Pancreas (tissue), 10 donors: ENCODE results near the gene RAPGEF3. TPM values are rescaled to one million over a fixed set of nuclear protein-coding genes. Genes with fewer than 3 reads are reported as not detected.

ENCODE experiments used
- ATAC-seq, 4 donors: fragments of 200-7000 bp; cut with Tn5 transposase; one replicate each; pipeline versions ENCODE4 v1.8.0 to v1.9.1; 2020; ENCODE audit warnings: mild to moderate bottlenecking in 4 of 4, moderate library complexity in 4 of 4
- DNase-seq, 6 donors: peaks; one replicate each; pipeline ENCODE4 v3.0.0-alpha.2; 2020
- FAIRE-seq: peaks from 2 replicates; lab custom pipeline; 2012; peaks lifted over from hg19 to GRCh38; lab: Jason Lieb, UNC
- H3K27ac ChIP-seq, 4 donors: fragments of 200-600 bp; sonication (generic); 1 replicate in 3 of 4; 2 replicates in 1 of 4; pipeline versions ENCODE4 v1.5.0 to v1.8.0; 2020
- H3K27me3 ChIP-seq, 4 donors: fragments of 200-600 bp; one replicate each; pipeline ENCODE4 v1.8.0; 2021
- H3K36me3 ChIP-seq, 3 donors: fragments of 200-600 bp; sonication (generic) in 1 of 3; one replicate each; pipeline versions ENCODE4 v1.5.0 to v1.8.0; 2020 to 2021
- H3K4me1 ChIP-seq, 3 donors: fragments of 200-600 bp; one replicate each; pipeline ENCODE4 v1.8.0; 2021
- H3K4me3 ChIP-seq, 4 donors: fragments of 200-600 bp; sonication (generic) in 2 of 4; one replicate each; pipeline versions ENCODE4 v1.5.0 to v1.8.0; 2020 to 2021
- H3K9me3 ChIP-seq, 4 donors: fragments of 200-600 bp; one replicate each; pipeline ENCODE4 v1.8.0; 2021
- CTCF ChIP-seq, 4 donors: fragments of 200-600 bp; sonication (generic) in 3 of 4; IDR thresholded peaks; one replicate each; pipeline versions ENCODE4 v1.5.0 to v1.8.0; 2021; ENCODE audit warnings: antibody characterized with exemption in 4 of 4
- WGBS, 2 donors: extraction: QIAGEN DNeasy Blood & Tissue Kit; methylation state at CpG; one replicate each; pipeline ENCODE4 v1.1.7; 2013; 5-methylcytosine and 5-hydroxymethylcytosine counted together
- intact Hi-C, 3 donors: fragments of 100-400 bp; cut with DNase I; formaldehyde crosslinking; loops; one replicate each; pipeline versions ENCODE4 v1.11.1 to v1.14.2; 2022
- polyA plus RNA-seq, 2 donors: library from polyadenylated mRNA; stranded (reverse); fragments of 200-250 nt; gene quantifications; one replicate each; pipeline ENCODE4 v1.2.3, GENCODE V29; 2013
- total RNA-seq, 6 donors: library from RNA; stranded (reverse); fragmentation: NEBNext Ultra II Directional in 4 of 6; extraction: Animal tissue kit (Norgen Biotek cat#: 25700) in 4 of 6; gene quantifications; one replicate each; pipeline versions ENCODE4 v1.2.1 to v1.2.4, GENCODE V29; 2021 to 2023
- donor health status: healthy with polysubstance abuse.
- donor health status: DM: no; HTN: no; CAD: no; lungs with moderate emphysema.
- donor health status: DM: no; HTN: no; CAD: no.
- donor health status: control.
- donor health status: control.
- donor health status: Bipolar disorder and iron deficiency.
- donor health status: DM: yes; HTN: yes; CAD: no.
- donor health status: DM: no; HTN: no; CAD: no.
- donor health status: DM: no; HTN: no; CAD: no.
- donor health status: DM: yes; HTN: yes; CAD: no.

RAPGEF3 gene
- total and polyA plus RNA-seq, 8 donors = 2.5 to 54.4 (median 5.5) TPM

GRCh38 chr12:47730341-47730744 lies 28.3 kb downstream of the RAPGEF3 start:
- DNase-seq (peak in 5 of 6 donors; percentile 55 to 68 (median 64)), FAIRE-seq (no peak), ATAC-seq (peak; percentile 78 to 90 (median 85))
- H3K4me1 ChIP-seq = peaks cover 10 to 18% (median 17%) of the 10 kb centered on the region in 3 donors
- intact Hi-C loops = no loop called here
- H3K9me3 ChIP-seq = no peaks in the 10 kb centered on the region
- no peaks in the 10 kb centered on the region for H3K27me3 ChIP-seq
- 11 to 13% methylated on average over 8 of the region's 8 CpGs for WGBS, 2 donors
- peak overlapping the region; percentile 2 to 50 (median 26) for H3K27ac ChIP-seq
- no peak overlapping the region for H3K4me3 ChIP-seq
- no peak for TF ChIP-seq CTCF (IDR thresholded peaks at IDR 0.05)
- H3K36me3 ChIP-seq = no peaks in the 10 kb centered on the region

GRCh38 chr12:47729233-47729632 lies 29.4 kb downstream of the RAPGEF3 start:
- no peak for TF ChIP-seq CTCF (IDR thresholded peaks at IDR 0.05)

GRCh38 chr12:47725893-47726292 lies 32.8 kb downstream of the RAPGEF3 start:
- intact Hi-C loops = no loop called here

More at GRCh38 chr12:47729233-47729632, 29.4 kb downstream of the RAPGEF3 start:
- DNase-seq = peak in 1 of 6 donors; percentile 27
- no peaks in the 10 kb centered on the region for H3K9me3 ChIP-seq
- peaks cover 10 to 18% (median 17%) of the 10 kb centered on the region in 3 donors for H3K4me1 ChIP-seq
- H3K27me3 ChIP-seq = no peaks in the 10 kb centered on the region
- no peaks in the 10 kb centered on the region for H3K36me3 ChIP-seq
- peak in 2 of 4 donors; percentile 10 to 20 for ATAC-seq
- no peak overlapping the region for H3K4me3 ChIP-seq
- WGBS, 2 donors = 68 to 73% methylated on average over 3 of the region's 3 CpGs
- intact Hi-C loops = no loop called here
- FAIRE-seq = no peak
- H3K27ac ChIP-seq = no peak overlapping the region

GRCh38 chr12:47725091-47725772 lies 33.4 kb downstream of the RAPGEF3 start, which contains the start of gene ENDOU:
Gene ENDOU, minus strand, starts transcription at chr12:47725490. Its CDS starts 77 bp downstream, at chr12:47725413.
- FAIRE-seq = no peak
- peaks cover 3 to 9% (median 6%) of the 10 kb centered on the region in 3 donors for H3K4me1 ChIP-seq
- H3K36me3 ChIP-seq = no peaks in the 10 kb centered on the region
- no peak for TF ChIP-seq CTCF (IDR thresholded peaks at IDR 0.05)
- no peak within 1 kb of the TSS for H3K4me3 ChIP-seq
- ATAC-seq = no peak
- no peak within 1 kb of the TSS for H3K27ac ChIP-seq
- no peak for DNase-seq
- no peaks in the 10 kb centered on the region for H3K9me3 ChIP-seq
- intact Hi-C loops = no loop called here
- no peaks in the 10 kb centered on the region for H3K27me3 ChIP-seq
- WGBS, 2 donors = 91 to 93% methylated on average over 8 of the region's 8 CpGs

More at GRCh38 chr12:47725893-47726292, 32.8 kb downstream of the RAPGEF3 start:
- DNase-seq (peak in 1 of 6 donors; percentile 8), FAIRE-seq (no peak), ATAC-seq (no peak)
- no peak for TF ChIP-seq CTCF (IDR thresholded peaks at IDR 0.05)
- no peaks in the 10 kb centered on the region for H3K27me3 ChIP-seq
- 73 to 75% methylated on average over 5 of the region's 5 CpGs for WGBS, 2 donors
- no peak overlapping the region for H3K4me3 ChIP-seq
- no peak overlapping the region for H3K27ac ChIP-seq
- no peaks in the 10 kb centered on the region for H3K36me3 ChIP-seq
- H3K9me3 ChIP-seq = no peaks in the 10 kb centered on the region
- H3K4me1 ChIP-seq = peaks cover 10 to 15% (median 13%) of the 10 kb centered on the region in 3 donors
